Measurements from ENCODE around the gene SIL1. TPM values are rescaled to one million over a fixed set of nuclear protein-coding genes. Genes with fewer than 3 reads are reported as not detected.

SIL1 gene
- total RNA-seq, 4 donors from 2014 or later, result 28.6 to 48.1 (median 36.5) TPM

DNA sequence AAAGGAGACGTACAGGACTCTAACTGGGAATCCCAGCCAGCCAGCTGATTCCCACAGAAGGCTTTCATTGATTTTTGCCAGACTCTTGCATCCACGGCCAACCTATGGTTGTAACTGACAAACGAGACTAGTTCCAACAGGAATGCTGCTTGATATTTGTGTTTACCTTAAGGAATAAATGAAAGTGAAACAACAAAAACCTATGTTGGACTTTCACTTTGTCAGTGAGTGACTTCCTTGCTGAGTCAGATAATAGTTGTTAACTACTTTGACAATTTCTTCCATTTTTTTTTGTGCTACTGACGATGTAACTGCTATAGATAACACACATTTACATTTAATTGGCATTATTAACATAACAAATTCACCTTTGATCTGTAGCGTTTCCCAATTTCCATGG, 259.6 kb downstream of the SIL1 start:
- no peaks in the 10 kb centered on the region for H3K27me3 ChIP-seq
- no peak overlapping the region for H3K4me3 ChIP-seq
- WGBS, 2 donors (ENCODE audit: low coverage in 1 of 2), result 83 to 87% methylated on average over 4 to 5 of the region's 5 CpGs
- ATAC-seq, result no peak
- H3K9me3 ChIP-seq, result no peaks in the 10 kb centered on the region
- H3K36me3 ChIP-seq, result peaks cover 0 to 41% of the 10 kb centered on the region in 2 donors
- TF ChIP-seq, protein P1, sequence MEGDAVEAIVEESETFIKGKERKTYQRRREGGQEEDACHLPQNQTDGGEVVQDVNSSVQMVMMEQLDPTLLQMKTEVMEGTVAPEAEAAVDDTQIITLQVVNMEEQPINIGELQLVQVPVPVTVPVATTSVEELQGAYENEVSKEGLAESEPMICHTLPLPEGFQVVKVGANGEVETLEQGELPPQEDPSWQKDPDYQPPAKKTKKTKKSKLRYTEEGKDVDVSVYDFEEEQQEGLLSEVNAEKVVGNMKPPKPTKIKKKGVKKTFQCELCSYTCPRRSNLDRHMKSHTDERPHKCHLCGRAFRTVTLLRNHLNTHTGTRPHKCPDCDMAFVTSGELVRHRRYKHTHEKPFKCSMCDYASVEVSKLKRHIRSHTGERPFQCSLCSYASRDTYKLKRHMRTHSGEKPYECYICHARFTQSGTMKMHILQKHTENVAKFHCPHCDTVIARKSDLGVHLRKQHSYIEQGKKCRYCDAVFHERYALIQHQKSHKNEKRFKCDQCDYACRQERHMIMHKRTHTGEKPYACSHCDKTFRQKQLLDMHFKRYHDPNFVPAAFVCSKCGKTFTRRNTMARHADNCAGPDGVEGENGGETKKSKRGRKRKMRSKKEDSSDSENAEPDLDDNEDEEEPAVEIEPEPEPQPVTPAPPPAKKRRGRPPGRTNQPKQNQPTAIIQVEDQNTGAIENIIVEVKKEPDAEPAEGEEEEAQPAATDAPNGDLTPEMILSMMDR (IDR thresholded peaks at IDR 0.05), result no peak
- peaks cover 0 to 7% (median 0%) of the 10 kb centered on the region in 3 donors for H3K4me1 ChIP-seq
- H3K27ac ChIP-seq, result no peak overlapping the region

DNA sequence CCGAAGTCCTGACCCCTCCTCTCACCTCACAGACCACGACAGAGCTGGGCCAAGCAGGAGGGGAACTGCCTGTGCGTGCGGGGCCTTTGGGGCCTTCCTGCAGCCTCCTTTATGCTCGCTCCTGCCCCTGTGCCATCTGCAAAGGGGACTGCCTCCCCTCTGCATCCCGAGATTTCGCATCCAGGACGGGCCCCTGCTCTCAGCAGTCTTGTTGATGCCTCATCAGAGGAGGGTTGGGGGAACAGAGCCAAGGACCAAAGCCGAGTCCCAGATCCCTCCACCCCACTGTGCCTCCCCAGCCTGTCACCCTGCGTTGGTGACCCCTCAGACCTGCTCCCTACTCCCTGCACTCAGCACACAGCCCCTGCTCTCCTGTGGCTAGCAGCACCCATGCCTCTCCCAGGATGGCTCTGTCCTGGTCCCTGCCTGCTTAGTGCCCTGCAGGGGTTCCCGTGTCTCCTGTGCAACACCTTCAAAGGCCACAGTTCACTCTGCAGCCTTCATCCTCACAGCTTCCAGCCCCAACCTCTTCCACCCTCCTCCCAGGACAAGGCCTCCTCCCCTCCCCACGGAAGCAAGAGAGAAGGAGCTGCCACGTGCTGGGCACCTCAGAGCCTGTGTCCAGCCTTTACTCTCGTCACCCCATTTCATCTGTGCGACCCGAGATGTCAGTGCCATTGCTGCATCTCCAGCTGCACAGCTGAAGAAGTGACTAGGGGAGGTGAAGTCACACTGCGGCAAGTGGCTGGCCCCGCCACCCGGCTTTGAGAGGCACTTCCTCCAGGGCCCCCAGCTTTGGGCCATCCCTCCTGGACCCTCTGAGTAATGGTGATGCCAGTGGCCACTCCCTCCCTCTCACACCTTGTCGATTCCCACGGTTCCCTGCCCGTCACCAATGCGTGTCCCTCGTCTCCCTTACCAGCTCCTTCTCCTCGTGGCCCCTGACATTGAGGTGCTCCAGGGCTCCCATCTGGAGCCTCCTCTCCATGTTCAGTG, 260.5 kb downstream of the SIL1 start:
- peaks cover 0 to 43% of the 10 kb centered on the region in 2 donors for H3K36me3 ChIP-seq
- peak overlapping the region in 3 of 4 donors; percentile 11 to 37 (median 28) for H3K27ac ChIP-seq
- no peaks in the 10 kb centered on the region for H3K9me3 ChIP-seq
- WGBS, 2 donors (ENCODE audit: low coverage in 1 of 2), result 78 to 85% methylated on average over 7 to 20 of the region's 25 CpGs
- H3K4me3 ChIP-seq, result no peak overlapping the region
- H3K27me3 ChIP-seq, result no peaks in the 10 kb centered on the region
- TF ChIP-seq, protein P1 (IDR thresholded peaks at IDR 0.05), result no peak
- no peak for TF ChIP-seq POLR2AphosphoS5 (IDR thresholded peaks at IDR 0.05)
- no peak for TF ChIP-seq EP300 (IDR thresholded peaks at IDR 0.05)
- no peak for TF ChIP-seq POLR2A (IDR thresholded peaks at IDR 0.05)
- peak; percentile 20 for ATAC-seq
- H3K4me1 ChIP-seq, result peaks cover 0 to 7% (median 0%) of the 10 kb centered on the region in 3 donors

DNA sequence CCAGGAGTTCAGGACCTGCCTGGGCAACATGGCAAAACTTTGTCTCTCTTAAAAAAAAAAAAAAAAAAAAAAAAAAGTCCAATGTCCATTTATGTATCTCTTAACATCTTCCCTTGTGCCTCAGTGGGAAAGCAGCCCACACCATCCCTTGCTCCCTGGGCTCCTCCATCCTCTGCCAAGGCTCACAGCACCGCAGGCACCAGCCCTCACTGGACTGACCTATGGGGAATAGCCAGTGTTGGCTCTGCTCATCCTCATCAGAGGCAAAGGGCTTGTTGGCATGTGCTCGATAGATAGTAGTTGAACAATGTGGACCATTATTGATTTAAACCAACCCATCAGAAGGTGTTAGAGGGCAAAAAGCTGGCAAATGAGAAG, 261.2 kb downstream of the SIL1 start:
- peak; percentile 5 for ATAC-seq
- WGBS, 2 donors (ENCODE audit: low coverage in 1 of 2), result 83% methylated on average over 1 of the region's 2 CpGs; no CpG with 5 or more reads in 1 of the 2 donors
- Histone ChIP-seq H3K36me3 (peaks cover 0 to 50% of the 10 kb centered on the region in 2 donors), H3K4me1 (peaks cover 0 to 7% (median 0%) of the 10 kb centered on the region in 3 donors), H3K27ac (peak overlapping the region in 3 of 4 donors; percentile 11 to 37 (median 28)), H3K4me3 (no peak overlapping the region), H3K9me3 (no peaks in the 10 kb centered on the region), H3K27me3 (no peaks in the 10 kb centered on the region)
- TF ChIP-seq POLR2AphosphoS5 (IDR thresholded peaks at IDR 0.05), result no peak
- TF ChIP-seq, protein P1 (IDR thresholded peaks at IDR 0.05), result no peak
- no peak for TF ChIP-seq EP300 (IDR thresholded peaks at IDR 0.05)
- no peak for TF ChIP-seq POLR2A (IDR thresholded peaks at IDR 0.05)

DNA sequence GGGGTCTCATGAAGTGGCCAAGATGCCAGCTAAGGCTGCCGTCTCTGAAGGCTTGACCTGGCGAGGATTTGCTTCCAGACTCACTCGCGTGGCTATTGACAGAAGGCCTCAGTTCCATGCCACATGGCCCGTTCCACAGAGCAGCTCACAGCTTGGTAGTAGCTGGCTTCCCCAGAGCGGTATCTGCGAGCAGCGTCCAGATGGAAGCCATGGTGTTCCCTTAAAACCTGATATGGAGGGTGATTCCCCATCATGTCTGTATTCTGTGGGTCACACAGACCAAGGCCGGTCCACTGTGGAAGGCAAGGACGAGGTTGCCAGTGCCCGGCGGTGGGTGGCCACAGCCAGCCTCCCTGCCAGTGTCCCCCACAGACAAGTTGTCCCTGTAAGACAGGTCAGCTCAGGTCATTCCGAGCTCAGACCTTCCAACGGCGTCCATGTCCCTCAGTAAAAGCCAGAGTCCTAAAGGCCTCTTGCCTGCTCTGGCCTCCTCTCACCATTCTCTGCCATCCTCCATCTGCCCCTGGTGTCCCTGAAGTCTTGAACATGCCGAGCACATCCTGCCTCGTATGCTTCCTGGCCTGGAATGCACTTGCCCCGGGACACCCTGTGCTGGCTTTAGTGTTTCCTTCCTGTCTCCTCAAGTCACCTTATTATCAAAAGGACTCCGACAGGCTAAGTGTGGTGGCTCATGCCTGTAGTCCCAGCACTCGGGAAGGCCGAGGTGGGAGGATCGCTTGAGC, 261.8 kb downstream of the SIL1 start:
- ATAC-seq, result peak; percentile 32
- H3K4me1 ChIP-seq, result peaks cover 0 to 7% (median 0%) of the 10 kb centered on the region in 3 donors
- WGBS, 2 donors (ENCODE audit: low coverage in 1 of 2), result 76 to 100% methylated on average over 3 to 4 of the region's 22 CpGs
- no peaks in the 10 kb centered on the region for H3K9me3 ChIP-seq
- TF ChIP-seq, protein P1 (IDR thresholded peaks at IDR 0.05), result no peak
- TF ChIP-seq POLR2AphosphoS5 (IDR thresholded peaks at IDR 0.05), result peak; percentile 27
- peak overlapping the region in 3 of 4 donors; percentile 43 to 54 (median 50) for H3K27ac ChIP-seq
- H3K36me3 ChIP-seq, result peaks cover 0 to 56% of the 10 kb centered on the region in 2 donors
- no peaks in the 10 kb centered on the region for H3K27me3 ChIP-seq
- H3K4me3 ChIP-seq, result no peak overlapping the region

Measured in gastroesophageal sphincter (tissue), 4 donors.